ENCODE results near the gene LCAT.
A peak's percentile ranks its signal among the peaks of the same experiment; 100 is the strongest.

LCAT gene

GRCh38 chr16:67987460-67988160, 43.7 kb upstream of the LCAT start:
- DNase-seq (ENCODE audit: low read depth) = peak; percentile 30
- no peak overlapping the region for H3K4me3 ChIP-seq (ENCODE audit: low read length)
- no peak for TF ChIP-seq CTCF (IDR thresholded peaks at IDR 0.05; ENCODE audit: insufficient read depth, low read depth, low read length, missing control alignments)

- no peak overlapping the region for H3K4me3 ChIP-seq (ENCODE audit: low read length)
- no peak for DNase-seq (ENCODE audit: low read depth)
- no peak for TF ChIP-seq CTCF (IDR thresholded peaks at IDR 0.05; ENCODE audit: insufficient read depth, low read depth, low read length, missing control alignments)
Measured at GRCh38 chr16:67986949-67987348, 43.0 kb upstream of the LCAT start.

GRCh38 chr16:67982011-67982696, 38.2 kb upstream of the LCAT start:
- no peak for TF ChIP-seq CTCF (IDR thresholded peaks at IDR 0.05; ENCODE audit: insufficient read depth, low read depth, low read length, missing control alignments)
- DNase-seq (ENCODE audit: low read depth) = no peak
- no peak overlapping the region for H3K4me3 ChIP-seq (ENCODE audit: low read length)

- DNase-seq (ENCODE audit: low read depth) = no peak
- H3K4me3 ChIP-seq (ENCODE audit: low read length) = no peak within 1 kb of the TSS
- TF ChIP-seq CTCF (IDR thresholded peaks at IDR 0.05; ENCODE audit: insufficient read depth, low read depth, low read length, missing control alignments) = no peak
Measured at GRCh38 chr16:67979955-67980678, 36.2 kb upstream of the LCAT start, which contains the start of gene DPEP3. TSS of gene DPEP3 (minus strand) at chr16:67980499. CDS start at chr16:67980380, 119 bp downstream.

GRCh38 chr16:67977469-67978227, 33.7 kb upstream of the LCAT start:
- no peak for DNase-seq (ENCODE audit: low read depth)
- no peak overlapping the region for H3K4me3 ChIP-seq (ENCODE audit: low read length)
- no peak for TF ChIP-seq CTCF (IDR thresholded peaks at IDR 0.05; ENCODE audit: insufficient read depth, low read depth, low read length, missing control alignments)

GRCh38 chr16:67977005-67977404, 33.1 kb upstream of the LCAT start:
- no peak overlapping the region for H3K4me3 ChIP-seq (ENCODE audit: low read length)
- no peak for DNase-seq (ENCODE audit: low read depth)
- no peak for TF ChIP-seq CTCF (IDR thresholded peaks at IDR 0.05; ENCODE audit: insufficient read depth, low read depth, low read length, missing control alignments)

Measured in epithelial cell of esophagus (primary cell).